Osteocyte (in vitro differentiated cells): ENCODE measurements around the gene GABRP. TPM values are rescaled to one million over a fixed set of nuclear protein-coding genes. Genes with fewer than 3 reads are reported as not detected.
A peak's percentile ranks its signal among the peaks of the same experiment; 100 is the strongest.

Source experiments
- DNase-seq: peaks from one replicate; pipeline ENCODE4 v3.0.0; 2021; ENCODE audit warnings: mixed read lengths; ENCODE audit not compliant: unreplicated experiment; ENCODE audit errors: extremely low spot score
- H3K27ac Mint-ChIP-seq: one replicate; pipeline ENCODE4 v1.8.0; 2021; ENCODE audit warnings: mild to moderate bottlenecking, mixed read lengths; ENCODE audit not compliant: unreplicated experiment
- H3K27me3 Mint-ChIP-seq: one replicate; pipeline ENCODE4 v1.8.0; 2021; ENCODE audit warnings: mixed read lengths; ENCODE audit not compliant: unreplicated experiment
- H3K36me3 Mint-ChIP-seq: one replicate; pipeline ENCODE4 v1.8.0; 2021; ENCODE audit warnings: mixed read lengths; ENCODE audit not compliant: unreplicated experiment
- H3K4me1 Mint-ChIP-seq: one replicate; pipeline ENCODE4 v1.8.0; 2021; ENCODE audit warnings: mixed read lengths; ENCODE audit not compliant: unreplicated experiment
- H3K4me3 Mint-ChIP-seq: one replicate; pipeline ENCODE4 v1.8.0; 2021; ENCODE audit warnings: mild to moderate bottlenecking, moderate library complexity, mixed read lengths; ENCODE audit not compliant: unreplicated experiment
- H3K9me3 Mint-ChIP-seq: one replicate; pipeline ENCODE4 v1.8.0; 2021; ENCODE audit warnings: mixed read lengths; ENCODE audit not compliant: unreplicated experiment
- total RNA-seq: library from RNA; stranded (reverse); gene quantifications from 2 replicates; pipeline ENCODE4 v1.2.1, GENCODE V29; 2021
- TF ChIP-seq, protein P1 (sequence below): fragments of 200-600 bp; sonication (generic); IDR thresholded peaks from 2 replicates; pipeline ENCODE4 v1.5.0; 2021; ENCODE audit warnings: antibody characterized with exemption, mild to moderate bottlenecking, moderate library complexity

GABRP gene
- total RNA-seq, 1 donor from 2014 or later: not detected

DNA sequence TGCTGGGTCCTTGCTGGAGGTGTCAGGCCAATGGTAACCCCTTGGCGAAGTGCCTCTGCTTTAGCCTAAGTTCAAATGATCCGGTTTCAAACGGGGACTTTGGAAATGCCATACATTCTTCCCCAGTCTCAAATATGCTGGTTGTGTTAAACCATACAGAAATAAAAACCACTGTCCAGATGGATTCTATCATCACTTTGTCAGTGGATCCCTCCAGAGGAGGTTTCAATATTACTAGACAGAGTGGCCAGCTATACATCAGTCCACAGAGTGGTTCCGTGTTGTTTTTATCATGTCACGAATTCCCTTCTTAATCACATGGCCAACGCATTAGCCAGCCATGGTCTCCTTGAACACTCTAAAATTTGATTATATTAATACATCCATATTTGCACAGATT is 71.0 kb downstream of the GABRP start:
- Mint-ChIP-seq H3K9me3 (no peaks in the 10 kb centered on the region), H3K4me1 (peaks cover 2% of the 10 kb centered on the region), H3K27ac (no peak overlapping the region), H3K36me3 (no peaks in the 10 kb centered on the region), H3K27me3 (peaks cover 4% of the 10 kb centered on the region), H3K4me3 (no peak overlapping the region)
- TF ChIP-seq, protein P1, sequence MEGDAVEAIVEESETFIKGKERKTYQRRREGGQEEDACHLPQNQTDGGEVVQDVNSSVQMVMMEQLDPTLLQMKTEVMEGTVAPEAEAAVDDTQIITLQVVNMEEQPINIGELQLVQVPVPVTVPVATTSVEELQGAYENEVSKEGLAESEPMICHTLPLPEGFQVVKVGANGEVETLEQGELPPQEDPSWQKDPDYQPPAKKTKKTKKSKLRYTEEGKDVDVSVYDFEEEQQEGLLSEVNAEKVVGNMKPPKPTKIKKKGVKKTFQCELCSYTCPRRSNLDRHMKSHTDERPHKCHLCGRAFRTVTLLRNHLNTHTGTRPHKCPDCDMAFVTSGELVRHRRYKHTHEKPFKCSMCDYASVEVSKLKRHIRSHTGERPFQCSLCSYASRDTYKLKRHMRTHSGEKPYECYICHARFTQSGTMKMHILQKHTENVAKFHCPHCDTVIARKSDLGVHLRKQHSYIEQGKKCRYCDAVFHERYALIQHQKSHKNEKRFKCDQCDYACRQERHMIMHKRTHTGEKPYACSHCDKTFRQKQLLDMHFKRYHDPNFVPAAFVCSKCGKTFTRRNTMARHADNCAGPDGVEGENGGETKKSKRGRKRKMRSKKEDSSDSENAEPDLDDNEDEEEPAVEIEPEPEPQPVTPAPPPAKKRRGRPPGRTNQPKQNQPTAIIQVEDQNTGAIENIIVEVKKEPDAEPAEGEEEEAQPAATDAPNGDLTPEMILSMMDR: no peak
- DNase-seq: no peak

DNA sequence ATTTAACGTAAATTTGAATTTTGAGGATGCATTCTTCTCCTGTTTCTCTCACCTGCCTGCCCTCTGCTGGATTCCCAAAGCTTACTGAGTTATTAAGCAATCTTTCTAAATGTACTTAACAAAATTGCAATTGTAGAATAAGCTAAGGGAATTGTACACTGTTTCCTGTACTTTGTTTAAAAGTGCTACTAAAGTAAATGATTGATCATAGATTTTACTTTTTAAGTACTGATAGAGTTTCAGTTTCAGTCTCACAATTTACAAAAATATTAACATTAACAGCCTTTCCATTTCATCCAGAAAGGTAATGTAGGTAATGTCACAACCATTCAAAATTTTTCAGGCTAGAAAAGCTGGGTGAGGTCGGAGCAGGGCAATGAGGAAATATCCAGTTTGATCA is 73.5 kb downstream of the GABRP start:
- no peak overlapping the region for H3K4me3 Mint-ChIP-seq
- TF ChIP-seq, protein P1: no peak
- no peak overlapping the region for H3K27ac Mint-ChIP-seq
- peaks cover 2% of the 10 kb centered on the region for H3K4me1 Mint-ChIP-seq
- H3K36me3 Mint-ChIP-seq: peaks cover 7% of the 10 kb centered on the region
- no peak for DNase-seq
- H3K9me3 Mint-ChIP-seq: peaks cover 13% of the 10 kb centered on the region
- peaks cover 4% of the 10 kb centered on the region for H3K27me3 Mint-ChIP-seq

- Mint-ChIP-seq H3K27ac (no peak overlapping the region), H3K9me3 (peaks cover 13% of the 10 kb centered on the region), H3K4me1 (peaks cover 16% of the 10 kb centered on the region), H3K36me3 (peaks cover 7% of the 10 kb centered on the region), H3K4me3 (peak overlapping the region; percentile 73), H3K27me3 (no peaks in the 10 kb centered on the region)
- TF ChIP-seq, protein P1: no peak
- DNase-seq: no peak
These were observed 76.9 kb downstream of the GABRP start for GRCh38 chr5:170860415-170860814.

- no peak for DNase-seq
- TF ChIP-seq, protein P1: no peak
- Mint-ChIP-seq H3K4me1 (peaks cover 16% of the 10 kb centered on the region), H3K36me3 (peaks cover 7% of the 10 kb centered on the region), H3K27me3 (no peaks in the 10 kb centered on the region), H3K9me3 (peaks cover 13% of the 10 kb centered on the region), H3K4me3 (peak overlapping the region; percentile 73), H3K27ac (peak overlapping the region; percentile 66)
These were observed 77.5 kb downstream of the GABRP start for GRCh38 chr5:170860818-170861666.

DNA sequence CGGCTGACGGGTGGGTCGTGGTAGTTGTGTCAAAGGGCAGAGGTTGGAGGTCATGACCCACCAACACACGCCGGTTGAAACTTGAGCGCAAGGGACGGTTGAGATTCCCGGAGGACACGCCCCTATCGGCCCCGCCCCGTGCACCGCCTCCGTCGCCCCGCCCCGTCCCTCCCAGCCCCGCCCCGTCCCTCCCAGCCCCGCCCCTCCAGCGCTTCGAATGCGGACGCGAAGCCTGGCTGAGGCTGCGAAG is 78.1 kb downstream of the GABRP start:
- H3K9me3 Mint-ChIP-seq: peaks cover 13% of the 10 kb centered on the region
- peaks cover 16% of the 10 kb centered on the region for H3K4me1 Mint-ChIP-seq
- peak overlapping the region; percentile 73 for H3K4me3 Mint-ChIP-seq
- H3K27ac Mint-ChIP-seq: peak overlapping the region; percentile 66
- DNase-seq: no peak
- H3K36me3 Mint-ChIP-seq: peaks cover 7% of the 10 kb centered on the region
- TF ChIP-seq, protein P1: no peak
- H3K27me3 Mint-ChIP-seq: no peaks in the 10 kb centered on the region
